MM.1S (cell line): Measurements from ENCODE around the gene HSD17B8.

Source experiments
- DNase-seq: peaks from one replicate; pipeline ENCODE4 v3.0.0-alpha.2; 2015
- H2AFZ ChIP-seq: fragments of 300-600 bp; sonication (generic); 2 replicates; pipeline ENCODE4 v1.6.0; 2016; ENCODE audit warnings: antibody characterized with exemption, low read length
- H3F3A ChIP-seq: fragments of 300-600 bp; sonication (generic); 2 replicates; pipeline ENCODE4 v1.6.1; 2016; ENCODE audit warnings: mild to moderate bottlenecking, antibody characterized with exemption, low read length, moderate library complexity, mixed read lengths; ENCODE audit not compliant: insufficient read depth
- H3K27ac ChIP-seq: fragments of 300-600 bp; sonication (generic); 2 replicates; pipeline ENCODE4 v1.5.1; 2016; ENCODE audit warnings: mild to moderate bottlenecking, low read length
- H3K27me3 ChIP-seq: fragments of 300-600 bp; sonication (generic); replicated peaks from 2 replicates; pipeline ENCODE4 v1.6.0; 2016; ENCODE audit warnings: low read length; ENCODE audit not compliant: insufficient read depth
- H3K36me3 ChIP-seq: fragments of 300-600 bp; sonication (generic); replicated peaks from 2 replicates; pipeline ENCODE4 v1.6.1; 2016; ENCODE audit warnings: mild to moderate bottlenecking, low read length, mixed read lengths; ENCODE audit not compliant: insufficient read depth
- H3K4me1 ChIP-seq: fragments of 300-600 bp; sonication (generic); 2 replicates; pipeline ENCODE4 v1.6.1; 2016; ENCODE audit warnings: low read length, mixed read lengths
- H3K4me2 ChIP-seq: fragments of 300-600 bp; sonication (generic); 2 replicates; pipeline ENCODE4 v1.6.0; 2016; ENCODE audit warnings: low read depth, low read length
- H3K4me3 ChIP-seq: fragments of 300-600 bp; sonication (generic); 2 replicates; pipeline ENCODE4 v1.5.1; 2016; ENCODE audit warnings: low read length, mixed read lengths
- H3K79me2 ChIP-seq: fragments of 300-600 bp; sonication (generic); 2 replicates; pipeline ENCODE4 v1.6.1; 2016; ENCODE audit warnings: mixed run types, low read length, mixed read lengths
- H3K9ac ChIP-seq: fragments of 300-600 bp; sonication (generic); 2 replicates; pipeline ENCODE4 v1.6.1; 2016; ENCODE audit warnings: low read length, mixed read lengths
- H3K9me2 ChIP-seq: fragments of 300-600 bp; sonication (generic); replicated peaks from 2 replicates; pipeline ENCODE4 v1.6.1; 2016; ENCODE audit warnings: mild to moderate bottlenecking, low read length, mixed read lengths; ENCODE audit not compliant: insufficient read depth
- H3K9me3 ChIP-seq: fragments of 300-600 bp; sonication (generic); replicated peaks from 2 replicates; pipeline ENCODE4 v1.6.1; 2016; ENCODE audit warnings: mild to moderate bottlenecking, low read length, mixed read lengths; ENCODE audit not compliant: insufficient read depth
- H4K20me1 ChIP-seq: fragments of 300-600 bp; sonication (generic); 2 replicates; pipeline ENCODE4 v1.6.1; 2016; ENCODE audit warnings: mild to moderate bottlenecking, low read length, moderate library complexity, mixed read lengths; ENCODE audit not compliant: insufficient read depth
- CTCF ChIP-seq: fragments of 300-600 bp; sonication (generic); IDR thresholded peaks from 2 replicates; pipeline ENCODE4 v1.5.1; 2016; ENCODE audit warnings: antibody characterized with exemption, low read length, mixed read lengths
- EZH2 ChIP-seq: fragments of 300-600 bp; sonication (generic); optimal IDR thresholded peaks from 2 replicates; pipeline ENCODE3; 2017; ENCODE audit warnings: low read depth, mild to moderate bottlenecking, antibody characterized with exemption, low read length, mixed read lengths
- EZH2phosphoT487 ChIP-seq: fragments of 300-600 bp; sonication (generic); IDR thresholded peaks from 2 replicates; pipeline ENCODE4 v1.6.1; 2018; ENCODE audit warnings: antibody characterized with exemption, low read length

HSD17B8 gene

GRCh38 chr6:33160096-33160495 lies 44.4 kb upstream of the HSD17B8 start:
- no peaks in the 10 kb centered on the region for H3K79me2 ChIP-seq
- no peak overlapping the region for H3K9ac ChIP-seq
- H3K27me3 ChIP-seq = peaks cover 13% of the 10 kb centered on the region
- no peak overlapping the region for H2AFZ ChIP-seq
- no peak overlapping the region for H3K4me2 ChIP-seq
- peaks cover 6% of the 10 kb centered on the region; the same call in 1 of the 2 replicates for H3K4me1 ChIP-seq
- H3K4me3 ChIP-seq = no peak overlapping the region
- TF ChIP-seq EZH2 (no peak), CTCF (no peak), EZH2phosphoT487 (no peak)
- no peaks in the 10 kb centered on the region for H3F3A ChIP-seq
- H3K36me3 ChIP-seq = no peaks in the 10 kb centered on the region
- H3K9me2 ChIP-seq = no peaks in the 10 kb centered on the region
- H3K27ac ChIP-seq = no peak overlapping the region
- no peaks in the 10 kb centered on the region for H4K20me1 ChIP-seq
- DNase-seq = no peak
- H3K9me3 ChIP-seq = no peaks in the 10 kb centered on the region

GRCh38 chr6:33160728-33161344 lies 43.6 kb upstream of the HSD17B8 start:
- Histone ChIP-seq H3K79me2 (no peaks in the 10 kb centered on the region), H3K4me2 (peak overlapping the region; percentile 88; the same call in 1 of the 2 replicates), H4K20me1 (no peaks in the 10 kb centered on the region), H3F3A (no peaks in the 10 kb centered on the region), H3K36me3 (no peaks in the 10 kb centered on the region), H3K27me3 (peaks cover 20% of the 10 kb centered on the region), H3K4me1 (peaks cover 6% of the 10 kb centered on the region; the same call in 1 of the 2 replicates), H3K27ac (no peak overlapping the region), H3K9ac (no peak overlapping the region), H3K9me3 (no peaks in the 10 kb centered on the region), H3K9me2 (no peaks in the 10 kb centered on the region), H3K4me3 (peak overlapping the region; percentile 70), H2AFZ (peak overlapping the region; percentile 83)
- peak; percentile 26 for DNase-seq
- no peak for TF ChIP-seq CTCF
- no peak for TF ChIP-seq EZH2
- TF ChIP-seq EZH2phosphoT487 = no peak

- Histone ChIP-seq H3K36me3 (no peaks in the 10 kb centered on the region), H3K27ac (no peak overlapping the region)
These were observed 42.8 kb upstream of the HSD17B8 start for GRCh38 chr6:33161354-33162331.

More at GRCh38 chr6:33161354-33162331, 42.8 kb upstream of the HSD17B8 start:
- no peaks in the 10 kb centered on the region for H3K79me2 ChIP-seq
- H2AFZ ChIP-seq = peak overlapping the region; percentile 83
- peak overlapping the region; percentile 70 for H3K4me3 ChIP-seq
- TF ChIP-seq EZH2 (no peak), EZH2phosphoT487 (no peak), CTCF (peak; percentile 88)
- peak overlapping the region; percentile 55 for H3K9ac ChIP-seq
- no peaks in the 10 kb centered on the region for H3F3A ChIP-seq
- no peaks in the 10 kb centered on the region for H3K9me3 ChIP-seq
- peaks cover 6% of the 10 kb centered on the region; the same call in 1 of the 2 replicates for H3K4me1 ChIP-seq
- H3K27me3 ChIP-seq = peaks cover 24% of the 10 kb centered on the region
- H4K20me1 ChIP-seq = no peaks in the 10 kb centered on the region
- H3K9me2 ChIP-seq = no peaks in the 10 kb centered on the region
- peak overlapping the region; percentile 88 for H3K4me2 ChIP-seq
- DNase-seq = peak; percentile 65
